Neural cell (in vitro differentiated cells): ENCODE measurements around the gene F2.

ENCODE experiments used
- EP300 ChIP-seq: fragments of 450-650 bp; conservative IDR thresholded peaks from 2 replicates; pipeline ENCODE4 v1.6.1; 2014; ENCODE audit warnings: antibody characterized with exemption, mild to moderate bottlenecking, moderate library complexity; ENCODE audit not compliant: poor library complexity, severe bottlenecking
- EZH2 ChIP-seq: fragments of 200-600, 300-800 bp; shearing (Covaris generic), sonication (generic); IDR thresholded peaks from 2 replicates; pipeline ENCODE4 v1.6.1; 2014; ENCODE audit warnings: antibody characterized with exemption, low read length, borderline replicate concordance, mild to moderate bottlenecking; ENCODE audit not compliant: insufficient read depth, poor library complexity, severe bottlenecking
- MXI1 ChIP-seq: fragments of 450-650 bp; conservative IDR thresholded peaks from 2 replicates; pipeline ENCODE4 v1.6.1; 2014; ENCODE audit warnings: antibody characterized with exemption, mild to moderate bottlenecking; ENCODE audit not compliant: poor library complexity, severe bottlenecking
- POLR2AphosphoS5 ChIP-seq: IDR thresholded peaks from 2 replicates; pipeline ENCODE4 v1.6.1; 2012
- RAD21 ChIP-seq: fragments of 450-650 bp; conservative IDR thresholded peaks from 2 replicates; pipeline ENCODE4 v1.6.1; 2014; ENCODE audit warnings: antibody characterized with exemption, mild to moderate bottlenecking, moderate library complexity
- SMC3 ChIP-seq: fragments of 450-650 bp; conservative IDR thresholded peaks from 2 replicates; pipeline ENCODE4 v1.6.1; 2014; ENCODE audit warnings: antibody characterized with exemption, mild to moderate bottlenecking, moderate library complexity; ENCODE audit not compliant: poor library complexity
- TAF1 ChIP-seq: IDR thresholded peaks from 2 replicates; pipeline ENCODE4 v1.6.1; 2012; ENCODE audit warnings: low read depth
- TF ChIP-seq, protein P1 (sequence below): fragments of 450-650 bp; IDR thresholded peaks from 2 replicates; pipeline ENCODE4 v1.5.1; 2014; ENCODE audit warnings: antibody characterized with exemption, mild to moderate bottlenecking, moderate library complexity; ENCODE audit not compliant: poor library complexity, severe bottlenecking
- TF ChIP-seq, protein P2 (sequence below): IDR thresholded peaks from 2 replicates; pipeline ENCODE4 v1.6.1; 2012; ENCODE audit warnings: borderline replicate concordance

DNA sequence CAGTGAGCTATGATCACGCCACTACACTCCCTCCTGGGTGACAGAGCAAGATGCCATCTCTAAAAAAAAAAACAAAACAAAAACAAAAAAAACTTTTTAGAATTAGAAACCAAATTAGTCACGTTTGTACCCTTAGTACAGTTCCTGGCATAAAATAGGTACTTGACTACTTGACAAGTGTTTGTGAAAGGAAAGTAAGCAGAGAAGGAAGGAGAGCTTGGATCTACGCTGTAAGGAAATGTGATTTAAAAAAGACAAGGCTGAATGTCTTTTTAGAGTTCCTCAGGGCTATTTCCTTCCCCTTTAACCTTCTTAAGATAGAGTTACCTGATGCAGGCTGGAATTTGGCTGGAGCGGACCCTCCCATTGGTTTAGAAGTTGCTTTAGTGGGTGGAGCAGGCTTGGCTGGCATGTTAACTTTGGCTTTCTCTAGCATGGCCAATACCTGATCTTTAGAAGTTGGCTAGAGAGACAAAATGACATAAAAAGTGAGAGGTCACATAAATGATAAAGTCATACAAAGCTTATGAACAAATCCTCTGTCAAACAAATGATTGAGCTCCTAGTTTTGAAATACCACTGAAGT lies 50.7 kb downstream of the F2 start:
- TF ChIP-seq SMC3 (no peak), EZH2 (no peak), MXI1 (no peak), POLR2AphosphoS5 (no peak), RAD21 (no peak), TAF1 (no peak), EP300 (no peak)
- TF ChIP-seq, protein P1, sequence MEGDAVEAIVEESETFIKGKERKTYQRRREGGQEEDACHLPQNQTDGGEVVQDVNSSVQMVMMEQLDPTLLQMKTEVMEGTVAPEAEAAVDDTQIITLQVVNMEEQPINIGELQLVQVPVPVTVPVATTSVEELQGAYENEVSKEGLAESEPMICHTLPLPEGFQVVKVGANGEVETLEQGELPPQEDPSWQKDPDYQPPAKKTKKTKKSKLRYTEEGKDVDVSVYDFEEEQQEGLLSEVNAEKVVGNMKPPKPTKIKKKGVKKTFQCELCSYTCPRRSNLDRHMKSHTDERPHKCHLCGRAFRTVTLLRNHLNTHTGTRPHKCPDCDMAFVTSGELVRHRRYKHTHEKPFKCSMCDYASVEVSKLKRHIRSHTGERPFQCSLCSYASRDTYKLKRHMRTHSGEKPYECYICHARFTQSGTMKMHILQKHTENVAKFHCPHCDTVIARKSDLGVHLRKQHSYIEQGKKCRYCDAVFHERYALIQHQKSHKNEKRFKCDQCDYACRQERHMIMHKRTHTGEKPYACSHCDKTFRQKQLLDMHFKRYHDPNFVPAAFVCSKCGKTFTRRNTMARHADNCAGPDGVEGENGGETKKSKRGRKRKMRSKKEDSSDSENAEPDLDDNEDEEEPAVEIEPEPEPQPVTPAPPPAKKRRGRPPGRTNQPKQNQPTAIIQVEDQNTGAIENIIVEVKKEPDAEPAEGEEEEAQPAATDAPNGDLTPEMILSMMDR: no peak
- TF ChIP-seq, protein P2, sequence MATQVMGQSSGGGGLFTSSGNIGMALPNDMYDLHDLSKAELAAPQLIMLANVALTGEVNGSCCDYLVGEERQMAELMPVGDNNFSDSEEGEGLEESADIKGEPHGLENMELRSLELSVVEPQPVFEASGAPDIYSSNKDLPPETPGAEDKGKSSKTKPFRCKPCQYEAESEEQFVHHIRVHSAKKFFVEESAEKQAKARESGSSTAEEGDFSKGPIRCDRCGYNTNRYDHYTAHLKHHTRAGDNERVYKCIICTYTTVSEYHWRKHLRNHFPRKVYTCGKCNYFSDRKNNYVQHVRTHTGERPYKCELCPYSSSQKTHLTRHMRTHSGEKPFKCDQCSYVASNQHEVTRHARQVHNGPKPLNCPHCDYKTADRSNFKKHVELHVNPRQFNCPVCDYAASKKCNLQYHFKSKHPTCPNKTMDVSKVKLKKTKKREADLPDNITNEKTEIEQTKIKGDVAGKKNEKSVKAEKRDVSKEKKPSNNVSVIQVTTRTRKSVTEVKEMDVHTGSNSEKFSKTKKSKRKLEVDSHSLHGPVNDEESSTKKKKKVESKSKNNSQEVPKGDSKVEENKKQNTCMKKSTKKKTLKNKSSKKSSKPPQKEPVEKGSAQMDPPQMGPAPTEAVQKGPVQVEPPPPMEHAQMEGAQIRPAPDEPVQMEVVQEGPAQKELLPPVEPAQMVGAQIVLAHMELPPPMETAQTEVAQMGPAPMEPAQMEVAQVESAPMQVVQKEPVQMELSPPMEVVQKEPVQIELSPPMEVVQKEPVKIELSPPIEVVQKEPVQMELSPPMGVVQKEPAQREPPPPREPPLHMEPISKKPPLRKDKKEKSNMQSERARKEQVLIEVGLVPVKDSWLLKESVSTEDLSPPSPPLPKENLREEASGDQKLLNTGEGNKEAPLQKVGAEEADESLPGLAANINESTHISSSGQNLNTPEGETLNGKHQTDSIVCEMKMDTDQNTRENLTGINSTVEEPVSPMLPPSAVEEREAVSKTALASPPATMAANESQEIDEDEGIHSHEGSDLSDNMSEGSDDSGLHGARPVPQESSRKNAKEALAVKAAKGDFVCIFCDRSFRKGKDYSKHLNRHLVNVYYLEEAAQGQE: no peak
